Measurements from ENCODE around the gene TTYH3. TPM values are rescaled to one million over a fixed set of nuclear protein-coding genes. Genes with fewer than 3 reads are reported as not detected.

Gene TTYH3
- total RNA-seq, 1 experiment from 2014 or later, result 25.0 TPM

- H3K27ac ChIP-seq (ENCODE audit: low read length), result no peak overlapping the region
- no TSS peak for BruUV-seq (replicated peaks)
- no peaks in the 10 kb centered on the region for H4K20me1 ChIP-seq (ENCODE audit: low read length)
- no peak overlapping the region for H3K9ac ChIP-seq (ENCODE audit: low read length)
- H3K4me1 ChIP-seq (ENCODE audit: insufficient read depth, low read length), result peaks cover 12% of the 10 kb centered on the region
- H2AFZ ChIP-seq (ENCODE audit: low read length), result no peak overlapping the region
- no peaks in the 10 kb centered on the region for H3K27me3 ChIP-seq (ENCODE audit: low read length)
- intact Hi-C loops (cut with micrococcal nuclease), result no loop called here
- H3F3A ChIP-seq (ENCODE audit: low read length, unreplicated experiment), result no peaks in the 10 kb centered on the region
- H3K9me3 ChIP-seq (ENCODE audit: low read length), result no peaks in the 10 kb centered on the region
- no peak for DNase-seq
- POLR2A ChIA-PET (ENCODE audit: unreplicated experiment), result no interaction called here
- no peaks in the 10 kb centered on the region for H3K79me2 ChIP-seq (ENCODE audit: low read length)
- no peaks in the 10 kb centered on the region for H3K9me2 ChIP-seq (replicated peaks; ENCODE audit: low read length)
- H3K36me3 ChIP-seq (ENCODE audit: low read depth, low read length), result no peaks in the 10 kb centered on the region
- no peak overlapping the region for H3K4me3 ChIP-seq (ENCODE audit: low read length)
- ATAC-seq, result no peak
- no peak overlapping the region for H3K4me2 ChIP-seq (ENCODE audit: low read length)
- TF ChIP-seq EZH2phosphoT487 (IDR thresholded peaks at IDR 0.05; ENCODE audit: borderline replicate concordance, low read length) (no peak), EZH2 (IDR thresholded peaks at IDR 0.05; ENCODE audit: low read length, unreplicated experiment) (no peak), CTCF (conservative IDR thresholded peaks at IDR 0.05; ENCODE audit: low read depth, low read length) (no peak)
- CTCF ChIA-PET, result no interaction called here
These were observed 27.1 kb upstream of the TTYH3 start for GRCh38 chr7:2604608-2605174.

GRCh38 chr7:2605608-2606538 lies 25.9 kb upstream of the TTYH3 start:
- POLR2A ChIA-PET (ENCODE audit: unreplicated experiment), result no interaction called here
- intact Hi-C loops (cut with micrococcal nuclease), result no loop called here
- H3K4me3 ChIP-seq (ENCODE audit: low read length), result no peak overlapping the region
- peaks cover 12% of the 10 kb centered on the region for H3K4me1 ChIP-seq (ENCODE audit: insufficient read depth, low read length)
- no peaks in the 10 kb centered on the region for H3K36me3 ChIP-seq (ENCODE audit: low read depth, low read length)
- DNase-seq (no peak), ATAC-seq (no peak)
- no peak overlapping the region for H3K9ac ChIP-seq (ENCODE audit: low read length)
- H3K27me3 ChIP-seq (ENCODE audit: low read length), result no peaks in the 10 kb centered on the region
- TF ChIP-seq EZH2phosphoT487 (IDR thresholded peaks at IDR 0.05; ENCODE audit: borderline replicate concordance, low read length) (no peak), CTCF (conservative IDR thresholded peaks at IDR 0.05; ENCODE audit: low read depth, low read length) (no peak), EZH2 (IDR thresholded peaks at IDR 0.05; ENCODE audit: low read length, unreplicated experiment) (no peak)
- H3K27ac ChIP-seq (ENCODE audit: low read length), result no peak overlapping the region
- no peaks in the 10 kb centered on the region for H4K20me1 ChIP-seq (ENCODE audit: low read length)
- H3K79me2 ChIP-seq (ENCODE audit: low read length), result no peaks in the 10 kb centered on the region
- CTCF ChIA-PET, result interaction anchor here (0.5 kb wide), 1 partner anchor 25 kb away, joined by 4 read pairs; no protein-coding TSS in a partner anchor
- no peaks in the 10 kb centered on the region for H3F3A ChIP-seq (ENCODE audit: low read length, unreplicated experiment)
- no peak overlapping the region for H3K4me2 ChIP-seq (ENCODE audit: low read length)
- H3K9me3 ChIP-seq (ENCODE audit: low read length), result no peaks in the 10 kb centered on the region
- BruUV-seq (replicated peaks), result no TSS peak
- H2AFZ ChIP-seq (ENCODE audit: low read length), result no peak overlapping the region
- no peaks in the 10 kb centered on the region for H3K9me2 ChIP-seq (replicated peaks; ENCODE audit: low read length)

- H3K9ac ChIP-seq (ENCODE audit: low read length), result no peak overlapping the region
- no peak for ATAC-seq
- no peaks in the 10 kb centered on the region for H3F3A ChIP-seq (ENCODE audit: low read length, unreplicated experiment)
- H3K79me2 ChIP-seq (ENCODE audit: low read length), result no peaks in the 10 kb centered on the region
- intact Hi-C loops (cut with micrococcal nuclease), result no loop called here
- no peaks in the 10 kb centered on the region for H3K36me3 ChIP-seq (ENCODE audit: low read depth, low read length)
- H2AFZ ChIP-seq (ENCODE audit: low read length), result no peak overlapping the region
- no peaks in the 10 kb centered on the region for H3K27me3 ChIP-seq (ENCODE audit: low read length)
- DNase-seq, result no peak
- H3K9me3 ChIP-seq (ENCODE audit: low read length), result no peaks in the 10 kb centered on the region
- ChIA-PET CTCF (interaction anchor here (0.5 kb wide), 1 partner anchor 25 kb away, joined by 4 read pairs; no protein-coding TSS in a partner anchor), POLR2A (ENCODE audit: unreplicated experiment) (no interaction called here)
- peaks cover 12% of the 10 kb centered on the region for H3K4me1 ChIP-seq (ENCODE audit: insufficient read depth, low read length)
- no TSS peak for BruUV-seq (replicated peaks)
- no peak overlapping the region for H3K4me3 ChIP-seq (ENCODE audit: low read length)
- H3K27ac ChIP-seq (ENCODE audit: low read length), result no peak overlapping the region
- H3K4me2 ChIP-seq (ENCODE audit: low read length), result no peak overlapping the region
- TF ChIP-seq EZH2phosphoT487 (IDR thresholded peaks at IDR 0.05; ENCODE audit: borderline replicate concordance, low read length) (no peak), EZH2 (IDR thresholded peaks at IDR 0.05; ENCODE audit: low read length, unreplicated experiment) (no peak), CTCF (conservative IDR thresholded peaks at IDR 0.05; ENCODE audit: low read depth, low read length) (no peak)
- H3K9me2 ChIP-seq (replicated peaks; ENCODE audit: low read length), result no peaks in the 10 kb centered on the region
- H4K20me1 ChIP-seq (ENCODE audit: low read length), result no peaks in the 10 kb centered on the region
These were observed 25.2 kb upstream of the TTYH3 start for GRCh38 chr7:2606539-2606936.
